RWPE1 (cell line): Measurements from ENCODE around the gene NDRG3.
"Not testable (repeated sequence)": the region's sequence is repeated elsewhere in the genome, so short reads cannot be mapped to it uniquely, and the experiment has no call there.

ENCODE experiments used
- CTCF ChIA-PET: fragments of 350-600 bp; sonication (Branson Sonifier 250); formaldehyde crosslinking; extraction: SDS; loops from one replicate; lab custom pipeline; 2021; lab: Yijun Ruan, JAX
- POLR2A ChIA-PET: fragments of 400-600 bp; formaldehyde crosslinking; extraction: SDS; loops from one replicate; lab custom pipeline; 2020; ENCODE audit warnings: antibody characterized with exemption; ENCODE audit not compliant: low non-redundant PET; lab: Yijun Ruan, JAX
- DNase-seq: peaks from one replicate; pipeline ENCODE4 v3.0.0; 2012; ENCODE audit warnings: low spot score
- H3K27ac ChIP-seq: fragments of 450-650 bp; 2 replicates; pipeline ENCODE4 v1.5.1; 2017
- TF ChIP-seq, protein P1 (sequence below): fragments of 450-650 bp; conservative IDR thresholded peaks from 2 replicates; pipeline ENCODE4 v1.5.1; 2017; ENCODE audit warnings: low read depth, mild to moderate bottlenecking

NDRG3 gene

DNA sequence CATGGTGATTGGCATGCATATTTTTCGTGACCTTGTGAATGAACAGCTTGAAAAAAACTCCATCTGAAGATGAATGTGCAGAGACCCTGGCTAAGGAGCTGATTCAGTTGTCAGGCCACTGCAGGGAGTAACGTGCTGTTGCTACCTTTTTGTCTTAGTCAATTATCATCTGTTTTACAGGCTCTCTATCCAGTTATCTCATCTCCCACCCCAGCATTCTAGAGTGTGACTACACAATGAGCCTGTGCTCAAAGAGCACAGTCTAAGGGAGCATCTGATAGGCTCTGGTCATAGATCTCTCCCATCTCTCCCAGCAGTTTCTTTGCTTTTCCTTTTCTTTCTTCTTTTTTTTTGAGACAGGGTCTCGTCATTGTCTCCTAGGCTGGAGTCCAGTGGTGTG, 45.5 kb downstream of the NDRG3 start:
- POLR2A ChIA-PET: no interaction called here
- CTCF ChIA-PET: no interaction called here
- no peak for DNase-seq
- TF ChIP-seq, protein P1, sequence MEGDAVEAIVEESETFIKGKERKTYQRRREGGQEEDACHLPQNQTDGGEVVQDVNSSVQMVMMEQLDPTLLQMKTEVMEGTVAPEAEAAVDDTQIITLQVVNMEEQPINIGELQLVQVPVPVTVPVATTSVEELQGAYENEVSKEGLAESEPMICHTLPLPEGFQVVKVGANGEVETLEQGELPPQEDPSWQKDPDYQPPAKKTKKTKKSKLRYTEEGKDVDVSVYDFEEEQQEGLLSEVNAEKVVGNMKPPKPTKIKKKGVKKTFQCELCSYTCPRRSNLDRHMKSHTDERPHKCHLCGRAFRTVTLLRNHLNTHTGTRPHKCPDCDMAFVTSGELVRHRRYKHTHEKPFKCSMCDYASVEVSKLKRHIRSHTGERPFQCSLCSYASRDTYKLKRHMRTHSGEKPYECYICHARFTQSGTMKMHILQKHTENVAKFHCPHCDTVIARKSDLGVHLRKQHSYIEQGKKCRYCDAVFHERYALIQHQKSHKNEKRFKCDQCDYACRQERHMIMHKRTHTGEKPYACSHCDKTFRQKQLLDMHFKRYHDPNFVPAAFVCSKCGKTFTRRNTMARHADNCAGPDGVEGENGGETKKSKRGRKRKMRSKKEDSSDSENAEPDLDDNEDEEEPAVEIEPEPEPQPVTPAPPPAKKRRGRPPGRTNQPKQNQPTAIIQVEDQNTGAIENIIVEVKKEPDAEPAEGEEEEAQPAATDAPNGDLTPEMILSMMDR: no peak
- no peak overlapping the region for H3K27ac ChIP-seq

DNA sequence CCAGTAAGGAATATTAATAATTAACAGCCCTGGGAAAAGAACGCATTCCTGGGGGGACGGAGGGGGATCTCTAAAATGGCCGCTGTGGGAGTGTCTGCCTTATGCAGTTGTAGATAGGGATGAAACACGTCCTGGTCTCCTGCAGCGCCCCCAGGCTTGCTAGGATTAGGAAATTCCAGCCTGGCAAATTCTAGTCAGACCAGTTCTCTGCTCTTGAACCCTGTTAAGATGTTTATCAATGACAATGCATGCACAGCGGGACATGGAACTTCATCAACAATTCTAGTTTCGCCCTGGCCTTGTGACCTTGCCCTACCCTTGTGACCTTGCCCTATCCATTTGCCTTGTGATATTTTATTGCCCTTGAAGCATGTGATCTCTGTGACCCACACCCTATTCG, 50.4 kb downstream of the NDRG3 start:
- CTCF ChIA-PET, H3K27ac ChIP-seq, DNase-seq, POLR2A ChIA-PET: not testable (repeated sequence)

DNA sequence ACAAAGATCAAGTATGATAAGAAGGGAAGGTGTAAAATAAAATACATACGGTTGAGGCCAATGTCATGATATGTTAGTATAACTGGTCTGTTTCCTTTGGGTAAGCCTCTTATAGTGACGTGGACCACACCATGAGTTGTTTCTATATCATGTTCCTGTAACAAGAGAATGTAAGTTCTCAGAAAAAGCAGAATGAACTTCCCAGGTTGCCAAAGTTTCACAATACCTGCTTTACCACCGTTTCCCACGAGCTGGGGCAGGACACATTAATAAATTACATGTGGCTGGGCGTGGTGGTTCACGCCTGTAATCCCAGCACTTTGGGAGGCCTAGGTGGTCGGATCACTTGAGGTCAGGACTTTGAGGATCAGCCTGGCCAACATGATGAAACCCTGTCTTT, 57.3 kb downstream of the NDRG3 start:
- H3K27ac ChIP-seq: no peak overlapping the region
- CTCF ChIA-PET: interaction anchor here (0.7 kb wide), 1 partner anchor 1445 kb away, joined by 3 read pairs; no protein-coding TSS in a partner anchor
- no peak for DNase-seq
- TF ChIP-seq, protein P1: no peak
- POLR2A ChIA-PET: no interaction called here

DNA sequence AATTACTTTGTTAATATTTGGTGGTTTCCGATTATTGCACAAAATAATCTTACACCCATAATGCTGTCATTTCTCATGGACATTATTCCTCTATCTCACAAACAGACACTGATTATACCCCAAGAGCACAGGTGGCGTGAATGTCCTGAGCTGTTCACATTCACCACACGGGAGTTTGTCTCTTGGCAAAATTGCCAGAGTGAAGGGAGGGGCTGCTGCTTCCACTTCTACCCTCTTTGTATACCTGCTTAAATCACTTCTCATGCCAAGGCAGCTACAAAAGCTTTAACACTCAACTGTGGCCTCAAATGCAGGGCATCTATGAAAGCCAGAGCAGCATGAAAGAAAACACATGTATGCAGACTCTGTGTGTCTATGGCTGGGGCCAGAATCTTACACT, 58.0 kb downstream of the NDRG3 start:
- ChIA-PET CTCF (interaction anchor here (0.6 to 0.7 kb wide), 3 partner anchors 54 to 1446 kb away, joined by 3 read pairs; no protein-coding TSS in a partner anchor), POLR2A (no interaction called here)
- TF ChIP-seq, protein P1: no peak
- no peak overlapping the region for H3K27ac ChIP-seq
- no peak for DNase-seq

DNA sequence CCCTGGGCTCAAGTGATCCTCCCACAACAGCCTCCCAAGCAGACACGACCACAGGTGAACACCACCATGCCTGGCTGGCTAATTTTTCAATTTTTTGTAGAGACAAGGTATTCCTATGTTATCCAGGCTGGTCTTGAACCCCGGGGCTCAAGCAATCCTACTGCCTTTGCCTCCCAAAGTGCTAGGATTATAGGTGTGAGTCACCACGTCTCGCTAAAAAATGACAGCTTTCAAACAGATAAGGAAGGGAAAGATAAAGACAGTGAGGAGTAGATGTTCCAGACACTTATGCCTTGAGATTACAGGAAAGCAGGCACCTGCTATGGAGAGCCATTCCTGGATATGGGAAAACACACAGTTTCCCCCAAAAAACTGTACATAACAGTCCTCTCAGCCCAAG, 58.9 kb downstream of the NDRG3 start:
- POLR2A ChIA-PET: no interaction called here
- TF ChIP-seq, protein P1: no peak
- CTCF ChIA-PET: interaction anchor here (0.6 to 0.7 kb wide), 2 partner anchors 47 to 179 kb away, joined by 3 read pairs; no protein-coding TSS in a partner anchor
- no peak overlapping the region for H3K27ac ChIP-seq
- DNase-seq: no peak

DNA sequence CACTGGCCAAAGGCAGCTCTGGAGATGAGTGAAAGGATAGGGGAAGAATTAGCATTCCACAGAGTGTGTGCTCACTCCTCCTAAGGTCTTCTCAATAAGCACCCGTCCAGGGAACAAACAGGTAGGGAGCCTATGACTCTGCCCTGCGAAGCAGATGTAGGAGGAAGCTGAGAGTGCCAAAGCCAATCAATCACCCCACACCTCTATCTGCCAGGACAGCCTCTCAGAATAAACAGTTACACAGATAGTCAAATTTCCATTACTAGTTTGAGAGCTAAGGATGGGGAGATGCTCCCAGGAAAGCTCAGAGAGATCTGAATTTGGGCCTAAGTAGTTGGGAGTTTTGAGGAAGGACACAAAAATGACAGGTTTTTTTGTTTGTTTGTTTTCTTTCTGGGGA, 59.4 kb downstream of the NDRG3 start:
- POLR2A ChIA-PET: no interaction called here
- CTCF ChIA-PET: interaction anchor here (0.6 kb wide), 1 partner anchor 47 kb away, joined by 3 read pairs; no protein-coding TSS in a partner anchor

DNA sequence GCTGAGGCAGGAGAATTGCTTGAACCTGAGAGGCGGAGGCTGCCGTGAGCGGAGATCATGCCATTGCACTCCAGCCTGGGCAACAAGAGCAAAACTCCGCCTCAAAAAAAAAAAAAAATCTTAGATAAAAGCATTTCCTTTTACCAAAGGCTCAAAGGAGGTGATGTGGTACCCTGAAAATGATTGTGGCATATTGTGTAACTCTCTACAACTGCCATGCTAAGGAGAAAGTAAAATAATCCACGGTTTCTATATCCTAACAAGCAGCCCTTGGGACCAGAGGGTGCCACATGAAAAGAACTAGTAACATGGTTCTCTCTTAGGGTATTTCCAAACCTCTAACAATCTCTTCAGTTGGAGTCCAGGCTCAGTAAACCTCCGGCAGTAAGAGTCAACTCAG, 61.1 kb downstream of the NDRG3 start:
- no peak overlapping the region for H3K27ac ChIP-seq
- CTCF ChIA-PET: no interaction called here
- TF ChIP-seq, protein P1: no peak
- no peak for DNase-seq
- POLR2A ChIA-PET: no interaction called here

More for the DNA sequence above, 59.4 kb downstream of the NDRG3 start:
- no peak for DNase-seq
- TF ChIP-seq, protein P1: no peak
- H3K27ac ChIP-seq: no peak overlapping the region
